Stimulated activated CD4-positive, alpha-beta T cell treated with anti-CD3 and anti-CD28 coated beads, Interleukin-12 subunit alpha, Interleukin-12 subunit beta, amount 100 ng/mL, for 48 hours (primary cell): Measurements from ENCODE around the gene CPS1.

Experiments
- DNase-seq, 3 donors: peaks; one replicate each; pipeline ENCODE4 v3.0.0-alpha.2; 2020; ENCODE audit warnings: low read depth in 2 of 3, low spot score in 1 of 3

Gene CPS1

GRCh38 chr2:210546424-210547208 lies 9.8 kb upstream of the CPS1 start:
- no peak for DNase-seq

- DNase-seq, result no peak
Measured at GRCh38 chr2:210548031-210548430, 8.4 kb upstream of the CPS1 start.

- no peak for DNase-seq
Measured at GRCh38 chr2:210548878-210549384, 7.5 kb upstream of the CPS1 start.

- DNase-seq, result no peak
Measured at GRCh38 chr2:210551001-210551400, 5.4 kb upstream of the CPS1 start.

DNA sequence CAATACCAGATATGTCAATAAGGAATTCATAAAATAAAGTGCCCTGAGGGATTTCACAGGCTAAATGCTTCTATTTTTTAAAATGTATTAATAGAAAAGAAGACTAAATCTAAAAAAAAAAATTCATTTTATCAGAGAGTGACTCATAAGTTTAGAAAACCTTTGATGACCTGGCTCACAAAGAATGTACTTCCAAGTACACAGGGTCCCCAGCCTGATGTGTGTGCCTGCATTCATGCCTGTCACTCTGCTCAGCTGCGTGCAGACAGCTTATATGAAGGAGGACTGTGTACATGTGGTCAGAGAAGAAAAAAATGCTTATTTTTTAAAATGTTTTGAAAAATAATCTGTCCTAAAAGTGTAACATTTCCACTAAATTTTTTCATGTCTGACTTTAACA lies 3.0 kb upstream of the CPS1 start:
- no peak for DNase-seq

DNA sequence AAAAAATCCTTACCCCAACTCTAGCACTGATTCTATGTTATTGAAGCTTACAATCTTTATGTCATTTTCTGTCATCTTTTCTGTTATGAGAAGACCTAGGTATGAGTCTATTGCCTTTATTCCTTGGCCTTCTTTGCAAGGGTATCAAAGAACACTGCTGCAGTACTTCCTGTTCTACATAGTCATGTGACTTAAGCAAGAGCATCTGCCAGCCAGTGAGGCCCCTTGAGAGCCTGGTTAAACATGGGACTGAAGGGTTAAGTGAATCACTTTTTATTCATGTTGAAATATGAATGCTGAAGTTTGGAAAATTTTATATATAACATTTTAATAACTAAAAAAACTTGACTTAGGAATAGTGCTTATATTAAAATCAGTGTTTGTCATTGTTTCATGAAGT lies 844 bp upstream of the CPS1 start:
- no peak for DNase-seq

- DNase-seq, result no peak
Measured at GRCh38 chr2:210557721-210558120, 1.3 kb downstream of the CPS1 start.

- no peak for DNase-seq
Measured at GRCh38 chr2:210558708-210559107, 2.3 kb downstream of the CPS1 start.

- no peak for DNase-seq
Measured at GRCh38 chr2:210559182-210559581, 2.8 kb downstream of the CPS1 start.

DNA sequence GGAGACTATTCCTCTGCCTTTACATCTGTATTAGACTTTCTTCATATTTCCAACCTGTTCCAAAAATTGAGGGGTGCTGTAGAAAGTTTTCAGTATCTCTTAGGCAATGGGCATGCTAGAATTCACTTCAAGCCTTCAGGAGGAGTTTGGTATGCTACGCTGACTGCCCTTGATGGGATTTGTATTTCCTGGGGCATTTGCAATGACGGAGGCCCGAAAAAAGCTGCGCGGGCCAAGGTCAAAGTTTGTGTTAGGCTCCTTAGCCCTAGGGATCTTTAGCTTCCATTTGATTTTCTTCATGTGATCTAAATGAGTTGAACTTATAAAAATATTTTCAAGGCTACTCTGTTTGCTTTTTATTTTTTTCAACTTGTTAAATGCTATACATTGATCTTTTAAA lies 5.1 kb downstream of the CPS1 start:
- no peak for DNase-seq

DNA sequence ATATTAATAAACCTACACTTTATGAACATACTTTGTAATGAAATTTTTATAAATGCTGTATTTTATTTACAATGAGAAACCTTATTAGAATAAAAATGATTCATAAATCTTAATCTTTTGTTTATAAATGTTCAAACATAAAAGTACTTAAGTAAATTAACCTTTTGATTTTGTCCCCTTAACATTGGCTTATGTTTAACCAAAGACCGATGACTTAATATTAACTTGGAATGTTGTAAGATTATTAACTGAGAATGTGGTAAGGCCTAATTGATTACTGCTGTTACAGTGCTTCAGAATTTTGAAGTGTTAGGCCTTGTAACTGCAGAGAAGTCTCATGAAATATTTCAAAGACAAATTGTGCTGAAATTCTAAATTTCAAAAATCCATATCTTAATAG lies 5.7 kb downstream of the CPS1 start:
- no peak for DNase-seq

GRCh38 chr2:210562502-210563080 lies 6.2 kb downstream of the CPS1 start:
- no peak for DNase-seq

GRCh38 chr2:210567279-210567678 lies 10.9 kb downstream of the CPS1 start:
- DNase-seq, result no peak

- DNase-seq, result no peak
Measured at GRCh38 chr2:210568108-210568507, 11.7 kb downstream of the CPS1 start.

DNA sequence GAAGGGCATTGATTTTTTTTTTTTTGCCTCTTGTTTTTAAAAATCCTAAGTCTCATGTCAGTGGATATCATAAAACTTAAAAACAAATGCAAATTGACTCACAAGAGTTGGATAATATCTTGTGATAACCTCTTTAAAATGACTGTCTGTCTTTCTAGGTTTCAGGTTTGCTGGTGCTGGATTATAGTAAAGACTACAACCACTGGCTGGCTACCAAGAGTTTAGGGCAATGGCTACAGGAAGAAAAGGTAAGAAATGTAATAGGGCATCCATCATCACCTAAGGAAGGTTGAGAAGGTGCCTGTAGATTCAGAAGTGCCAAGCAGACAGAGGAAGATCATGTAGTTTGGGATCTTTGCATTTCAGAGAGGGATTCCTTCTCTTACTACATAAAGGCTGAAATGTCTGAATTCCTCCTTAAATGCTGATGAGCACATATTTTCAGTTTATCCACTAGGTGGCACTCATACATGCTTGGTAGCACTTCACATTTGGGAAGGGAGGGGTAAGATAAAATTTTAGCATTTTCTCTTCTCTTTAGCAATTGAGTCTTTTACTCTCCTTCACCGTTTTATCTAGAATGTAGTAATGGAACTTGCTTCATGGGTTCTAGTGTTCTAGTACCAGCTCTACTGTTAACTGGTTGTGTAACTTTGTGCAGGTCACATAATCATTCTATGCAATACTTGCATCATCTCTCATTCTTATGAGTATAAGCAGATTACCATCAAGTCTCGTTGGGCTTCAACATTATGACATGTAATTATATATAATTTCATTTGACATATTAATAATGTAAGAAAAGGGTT lies 21.1 kb downstream of the CPS1 start:
- peak in 1 of 3 donors; percentile 3 for DNase-seq

DNA sequence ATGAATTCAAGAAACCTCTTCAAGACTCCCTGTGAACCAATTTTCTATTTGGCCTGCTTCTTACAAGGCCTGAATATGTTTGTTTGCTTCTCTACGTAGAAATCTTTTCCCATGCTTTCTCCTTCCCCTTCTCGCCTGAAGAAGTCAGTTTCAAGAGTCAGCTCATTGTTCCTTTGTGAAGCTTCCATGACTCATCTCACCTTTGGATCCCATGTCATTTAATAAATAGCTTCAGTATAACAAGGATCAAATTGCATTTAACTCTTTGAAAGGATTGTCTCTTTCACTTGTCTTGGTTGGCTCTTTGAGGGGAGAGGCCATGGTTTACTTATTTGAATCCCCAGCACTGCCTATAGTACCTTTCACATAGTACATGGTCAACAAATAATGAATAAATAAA lies 28.4 kb downstream of the CPS1 start:
- no peak for DNase-seq

- DNase-seq, result no peak
Measured at GRCh38 chr2:210586381-210586780, 30.0 kb downstream of the CPS1 start.

- no peak for DNase-seq
Measured at GRCh38 chr2:210591663-210592062, 35.3 kb downstream of the CPS1 start.

DNA sequence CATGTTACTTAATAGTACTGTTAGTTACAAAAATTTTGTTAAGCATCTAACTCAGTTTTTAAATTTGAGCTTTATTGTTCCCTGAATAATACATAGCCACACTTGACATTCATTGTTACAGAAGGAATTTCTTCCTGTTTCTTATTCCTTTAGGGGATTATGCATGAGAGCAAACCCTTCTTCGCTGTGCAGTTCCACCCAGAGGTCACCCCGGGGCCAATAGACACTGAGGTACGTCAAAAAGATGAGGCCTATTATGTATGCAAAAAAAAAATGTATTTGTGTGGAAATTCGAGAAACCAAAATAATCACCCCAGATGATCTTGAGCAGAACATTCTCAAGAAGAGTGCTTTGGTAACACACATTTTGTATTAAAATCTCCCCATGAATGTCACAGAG lies 36.3 kb downstream of the CPS1 start:
- DNase-seq, result no peak

- no peak for DNase-seq
Measured at GRCh38 chr2:210593166-210593565, 36.8 kb downstream of the CPS1 start.

DNA sequence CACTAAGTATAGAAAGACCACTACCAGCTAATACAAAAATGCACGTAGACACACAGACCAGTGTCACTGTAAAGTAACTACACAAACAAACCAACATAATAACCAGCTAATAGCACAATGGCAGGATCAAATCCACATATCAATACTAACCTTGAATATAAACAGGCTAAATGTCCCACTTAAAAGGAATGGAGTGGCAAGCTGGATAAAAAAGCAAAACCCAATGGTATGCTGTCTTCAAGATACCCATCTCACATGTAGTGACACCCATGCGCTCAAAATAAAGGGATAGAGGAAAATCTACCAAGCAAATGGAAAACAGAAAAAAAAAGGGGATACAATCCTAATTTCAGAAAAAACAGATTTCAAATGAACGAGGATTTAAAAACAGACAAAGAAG lies 41.8 kb downstream of the CPS1 start:
- DNase-seq, result no peak

GRCh38 chr2:210599476-210599875 lies 43.1 kb downstream of the CPS1 start:
- no peak for DNase-seq
